ENCODE measurements around the gene SRPRB.

DNA sequence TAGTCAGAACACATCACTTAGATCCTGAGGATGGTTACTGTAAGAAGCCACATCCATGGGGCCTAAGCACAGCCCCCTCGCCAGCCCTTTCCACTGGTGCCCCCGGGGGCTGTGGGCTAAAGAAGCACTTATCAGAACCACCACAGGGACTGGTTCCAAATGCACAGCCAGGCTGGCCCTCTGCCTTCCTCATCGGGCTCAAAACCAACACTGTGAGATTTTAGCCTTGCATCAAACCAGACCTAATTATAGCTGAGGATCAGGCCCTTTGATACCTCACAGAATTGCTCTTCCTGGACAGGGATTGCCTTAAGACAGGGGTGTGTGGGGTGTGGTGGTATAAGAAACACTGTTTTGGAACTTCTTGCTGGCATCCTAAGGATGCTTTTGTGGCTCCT, 23.7 kb downstream of the SRPRB start:
- TF ChIP-seq, protein P1, sequence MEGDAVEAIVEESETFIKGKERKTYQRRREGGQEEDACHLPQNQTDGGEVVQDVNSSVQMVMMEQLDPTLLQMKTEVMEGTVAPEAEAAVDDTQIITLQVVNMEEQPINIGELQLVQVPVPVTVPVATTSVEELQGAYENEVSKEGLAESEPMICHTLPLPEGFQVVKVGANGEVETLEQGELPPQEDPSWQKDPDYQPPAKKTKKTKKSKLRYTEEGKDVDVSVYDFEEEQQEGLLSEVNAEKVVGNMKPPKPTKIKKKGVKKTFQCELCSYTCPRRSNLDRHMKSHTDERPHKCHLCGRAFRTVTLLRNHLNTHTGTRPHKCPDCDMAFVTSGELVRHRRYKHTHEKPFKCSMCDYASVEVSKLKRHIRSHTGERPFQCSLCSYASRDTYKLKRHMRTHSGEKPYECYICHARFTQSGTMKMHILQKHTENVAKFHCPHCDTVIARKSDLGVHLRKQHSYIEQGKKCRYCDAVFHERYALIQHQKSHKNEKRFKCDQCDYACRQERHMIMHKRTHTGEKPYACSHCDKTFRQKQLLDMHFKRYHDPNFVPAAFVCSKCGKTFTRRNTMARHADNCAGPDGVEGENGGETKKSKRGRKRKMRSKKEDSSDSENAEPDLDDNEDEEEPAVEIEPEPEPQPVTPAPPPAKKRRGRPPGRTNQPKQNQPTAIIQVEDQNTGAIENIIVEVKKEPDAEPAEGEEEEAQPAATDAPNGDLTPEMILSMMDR (conservative IDR thresholded peaks at IDR 0.05; ENCODE audit: low read depth, low read length): no peak
- TF ChIP-seq EZH2phosphoT487 (IDR thresholded peaks at IDR 0.05; ENCODE audit: borderline replicate concordance, low read length): no peak

Measured in PC-3 (cell line).